Panc1 (cell line): ENCODE data around the gene FTO. TPM values are rescaled to one million over a fixed set of nuclear protein-coding genes. Genes with fewer than 3 reads are reported as not detected.

ENCODE experiments used
- ATAC-seq: fragments of 200-7000 bp; cut with Tn5 transposase; 2 replicates; pipeline ENCODE4 v1.9.1; 2020; ENCODE audit warnings: mild to moderate bottlenecking, moderate library complexity
- BruUV-seq: library from RNA; stranded (reverse); fragments of 400-500 nt; replicated peaks from 2 replicates; lab custom pipeline; 2021; lab: Mats Ljungman, UMichigan
- CTCF ChIA-PET: fragments of 300-600 bp; sonication (Branson Sonifier 250); formaldehyde crosslinking; loops from one replicate; lab custom pipeline; 2022; ENCODE audit warnings: antibody characterized with exemption; lab: Charles Lee
- POLR2A ChIA-PET: fragments of 300-600 bp; sonication (Branson Sonifier 250); formaldehyde crosslinking; loops from one replicate; lab custom pipeline; 2022; ENCODE audit warnings: antibody characterized with exemption; lab: Charles Lee
- DNase-seq: peaks from one replicate; pipeline ENCODE4 v3.0.0-alpha.2; 2010; ENCODE audit warnings: low read depth, low spot score
- H3K27ac ChIP-seq: 2 replicates; pipeline ENCODE4 v1.5.1; 2011; ENCODE audit warnings: mild to moderate bottlenecking, low read length, inconsistent platforms
- H3K27me3 ChIP-seq: fragments of 200-500 bp; sonication (Bioruptor generic); 2 replicates; pipeline ENCODE4 v1.6.0; 2014; ENCODE audit warnings: low read length, inconsistent platforms; ENCODE audit not compliant: control insufficient read depth, insufficient read depth
- H3K36me3 ChIP-seq: fragments of 200-500 bp; sonication (Bioruptor generic); 2 replicates; pipeline ENCODE4 v1.5.1; 2014; ENCODE audit warnings: inconsistent platforms, mild to moderate bottlenecking, low read length, moderate library complexity; ENCODE audit not compliant: control insufficient read depth, insufficient read depth
- H3K4me1 ChIP-seq: 2 replicates; pipeline ENCODE4 v1.5.1; 2011; ENCODE audit warnings: inconsistent platforms, mild to moderate bottlenecking, low read length, moderate library complexity; ENCODE audit not compliant: control insufficient read depth, insufficient read depth
- H3K4me3 ChIP-seq, 2 experiments: 2 replicates each; pipeline ENCODE4 v1.5.1; 2011 to 2012; ENCODE audit warnings: low read depth in 2 of 2, low read length in 2 of 2, mild to moderate bottlenecking in 2 of 2, inconsistent platforms in 1 of 2, moderate library complexity in 1 of 2
- H3K9me3 ChIP-seq: fragments of 200-500 bp; sonication (Bioruptor generic); 2 replicates; pipeline ENCODE4 v1.5.1; 2014; ENCODE audit warnings: low read depth, mild to moderate bottlenecking, inconsistent platforms, low read length, moderate library complexity; ENCODE audit not compliant: control insufficient read depth, insufficient read depth
- CTCF ChIP-seq: fragments of 450-650 bp; IDR thresholded peaks from 2 replicates; pipeline ENCODE4 v1.5.1; 2017; ENCODE audit warnings: mild to moderate bottlenecking
- POLR2AphosphoS5 ChIP-seq: IDR thresholded peaks from 2 replicates; pipeline ENCODE4 v1.6.1; 2012; ENCODE audit warnings: mild to moderate bottlenecking, low read depth, low read length, moderate library complexity
- REST ChIP-seq, 2 experiments: IDR thresholded peaks; 2 replicates each; pipeline ENCODE4 v1.6.1; 2011 to 2012; ENCODE audit warnings: low read depth in 2 of 2, control low read depth in 1 of 2, low read length in 1 of 2, mild to moderate bottlenecking in 1 of 2, moderate library complexity in 1 of 2; ENCODE audit not compliant: insufficient read depth in 1 of 2
- SIN3A ChIP-seq: IDR thresholded peaks from 2 replicates; pipeline ENCODE4 v1.6.1; 2012; ENCODE audit warnings: low read depth, mild to moderate bottlenecking, low read length, moderate library complexity, borderline replicate concordance; ENCODE audit not compliant: insufficient read depth
- TCF7L2 ChIP-seq: IDR thresholded peaks from 2 replicates; pipeline ENCODE4 v1.6.1; 2011; ENCODE audit warnings: mild to moderate bottlenecking, low read depth, low read length, inconsistent platforms
- in situ Hi-C: cut with HindIII; loops from 2 replicates; pipeline ENCODE4 v1.10.0; 2016; ENCODE audit warnings: low sequenced_read_pairs, low pct_unique_long_range_greater_than_20kb
- intact Hi-C: fragments of 100-400 bp; cut with micrococcal nuclease; formaldehyde crosslinking; loops from one replicate; pipeline ENCODE4 v1.10.0; 2022; ENCODE audit not compliant: unreplicated experiment
- total RNA-seq: library from RNA; stranded (reverse); gene quantifications from one replicate; pipeline ENCODE4 v1.2.1, GENCODE V29; 2021; ENCODE audit not compliant: unreplicated experiment

FTO gene
- total RNA-seq, 1 experiment from 2014 or later: 38.2 TPM

- in situ Hi-C loops: no loop called here
- no peaks in the 10 kb centered on the region for H3K36me3 ChIP-seq
- CTCF ChIA-PET: no interaction called here
These were observed 145.0 kb downstream of the FTO start for GRCh38 chr16:53848950-53849349.

GRCh38 chr16:53849585-53849984 is 145.6 kb downstream of the FTO start:
- TF ChIP-seq REST (IDR thresholded peaks at IDR 0.05; ENCODE audit: insufficient read depth in 1 of 2, low read depth in 2 of 2, low read length in 1 of 2): no peak
- no peak for TF ChIP-seq TCF7L2
- TF ChIP-seq POLR2AphosphoS5: no peak
- no peak for TF ChIP-seq SIN3A
- TF ChIP-seq CTCF: no peak
- ATAC-seq (no peak), DNase-seq (no peak)
- Histone ChIP-seq H3K4me1 (no peaks in the 10 kb centered on the region), H3K27me3 (no peaks in the 10 kb centered on the region), H3K27ac (no peak overlapping the region), H3K36me3 (no peaks in the 10 kb centered on the region), H3K4me3 (no peak overlapping the region), H3K9me3 (no peaks in the 10 kb centered on the region)
- CTCF ChIA-PET: no interaction called here
- intact Hi-C loops (no loop called here), in situ Hi-C loops (no loop called here)
- POLR2A ChIA-PET: no interaction called here
- BruUV-seq: no TSS peak

More at GRCh38 chr16:53848950-53849349, 145.0 kb downstream of the FTO start:
- DNase-seq (no peak), ATAC-seq (no peak)
- POLR2A ChIA-PET: no interaction called here
- Histone ChIP-seq H3K27me3 (no peaks in the 10 kb centered on the region), H3K9me3 (no peaks in the 10 kb centered on the region), H3K4me1 (no peaks in the 10 kb centered on the region), H3K27ac (no peak overlapping the region), H3K4me3 (no peak overlapping the region)
- BruUV-seq: no TSS peak
- no peak for TF ChIP-seq REST (IDR thresholded peaks at IDR 0.05; ENCODE audit: insufficient read depth in 1 of 2, low read depth in 2 of 2, low read length in 1 of 2)
- no peak for TF ChIP-seq SIN3A
- TF ChIP-seq POLR2AphosphoS5: no peak
- no peak for TF ChIP-seq CTCF
- no peak for TF ChIP-seq TCF7L2
- intact Hi-C loops: no loop called here
